ENCODE data around the gene ZNF559.

ZNF559 gene

DNA sequence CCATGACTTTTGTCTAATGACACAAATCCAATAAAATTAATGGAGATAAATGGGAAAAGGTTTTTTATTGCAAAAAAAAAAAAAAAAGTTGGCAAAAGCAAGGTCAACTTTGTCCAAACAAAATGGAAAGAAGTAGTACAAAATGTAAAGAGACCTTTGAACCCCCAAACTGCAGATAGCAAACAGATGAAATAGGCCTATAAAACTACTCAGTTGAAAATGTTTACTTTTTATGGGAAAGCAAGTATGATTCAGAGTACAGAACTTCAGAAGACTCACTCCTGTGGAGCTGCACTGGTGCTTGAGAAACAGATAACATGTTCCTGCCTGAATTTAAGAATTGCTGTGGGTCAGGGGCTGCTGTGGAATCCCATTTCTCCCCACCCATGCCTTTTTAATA is 29.0 kb downstream of the ZNF559 start:
- no peak for DNase-seq (ENCODE audit: low read depth in 3 of 3)

- no peak for DNase-seq (ENCODE audit: low read depth in 3 of 3)
These were observed 30.7 kb downstream of the ZNF559 start for GRCh38 chr19:9354651-9355050.

GRCh38 chr19:9362905-9363304 is 38.9 kb downstream of the ZNF559 start, which contains the start of gene ZNF177:
TSS of gene ZNF177 (plus strand) at chr19:9363013. CDS start at chr19:9378312, 15,299 bp downstream.
- no peak for DNase-seq (ENCODE audit: low read depth in 3 of 3)

DNA sequence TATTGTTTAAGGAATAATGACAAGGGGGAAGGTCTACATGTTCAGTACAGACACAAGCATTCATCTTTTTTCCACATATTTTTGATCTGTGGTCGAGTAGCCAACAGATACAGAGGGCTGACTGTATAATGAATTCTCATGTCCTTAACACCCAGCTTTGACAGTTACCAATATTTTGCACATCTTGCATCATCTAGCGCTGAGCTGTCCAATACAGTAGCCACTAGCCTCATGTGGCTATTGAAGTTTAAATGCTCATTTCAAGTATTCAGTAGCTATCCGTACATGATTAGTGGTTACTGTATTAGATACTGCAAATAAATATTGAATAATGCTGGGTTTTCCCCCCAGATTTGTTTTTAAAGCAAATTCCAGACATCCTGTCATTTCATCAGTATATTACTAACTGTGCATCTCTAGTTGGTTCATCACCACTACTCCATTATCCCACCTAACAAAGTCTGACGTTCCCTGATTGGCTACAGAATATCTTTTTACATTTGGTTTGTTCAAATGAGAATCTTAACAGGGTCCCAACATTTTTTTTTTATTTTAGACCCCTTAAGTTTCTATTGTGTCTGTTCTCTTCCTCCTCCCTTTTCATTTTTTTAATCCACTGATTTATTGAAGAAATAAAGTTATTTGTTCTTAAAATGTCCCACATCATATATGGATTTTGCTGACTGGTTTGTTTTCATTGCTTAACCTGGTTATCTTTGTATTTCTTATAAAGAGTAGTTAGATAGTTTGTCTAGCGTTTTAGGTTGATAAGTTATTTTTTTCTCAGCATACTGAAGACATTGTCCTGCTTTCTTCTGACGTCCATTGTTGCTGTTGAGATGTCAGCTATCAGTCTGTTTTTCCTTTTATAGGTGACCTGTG is 47.0 kb downstream of the ZNF559 start:
- no peak for DNase-seq (ENCODE audit: low read depth in 3 of 3)

DNA sequence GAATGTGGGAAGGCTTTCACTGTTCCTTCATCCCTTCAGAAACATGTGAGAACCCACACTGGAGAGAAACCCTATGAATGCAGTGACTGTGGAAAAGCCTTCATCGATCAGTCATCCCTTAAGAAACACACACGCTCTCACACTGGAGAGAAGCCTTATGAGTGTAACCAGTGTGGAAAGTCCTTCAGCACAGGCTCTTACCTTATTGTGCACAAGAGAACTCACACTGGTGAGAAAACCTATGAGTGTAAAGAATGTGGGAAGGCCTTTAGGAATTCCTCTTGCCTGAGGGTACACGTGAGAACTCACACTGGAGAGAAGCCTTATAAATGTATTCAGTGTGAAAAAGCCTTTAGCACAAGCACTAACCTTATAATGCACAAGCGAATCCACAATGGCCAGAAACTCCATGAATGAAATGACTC is 57.4 kb downstream of the ZNF559 start:
- no peak for DNase-seq (ENCODE audit: low read depth in 3 of 3)
